Measurements from ENCODE around the gene ARL10. TPM values are rescaled to one million over a fixed set of nuclear protein-coding genes. Genes with fewer than 3 reads are reported as not detected.

The ARL10 gene
- total RNA-seq, 2 experiments from 2014 or later = 6.3 to 9.0 TPM

DNA sequence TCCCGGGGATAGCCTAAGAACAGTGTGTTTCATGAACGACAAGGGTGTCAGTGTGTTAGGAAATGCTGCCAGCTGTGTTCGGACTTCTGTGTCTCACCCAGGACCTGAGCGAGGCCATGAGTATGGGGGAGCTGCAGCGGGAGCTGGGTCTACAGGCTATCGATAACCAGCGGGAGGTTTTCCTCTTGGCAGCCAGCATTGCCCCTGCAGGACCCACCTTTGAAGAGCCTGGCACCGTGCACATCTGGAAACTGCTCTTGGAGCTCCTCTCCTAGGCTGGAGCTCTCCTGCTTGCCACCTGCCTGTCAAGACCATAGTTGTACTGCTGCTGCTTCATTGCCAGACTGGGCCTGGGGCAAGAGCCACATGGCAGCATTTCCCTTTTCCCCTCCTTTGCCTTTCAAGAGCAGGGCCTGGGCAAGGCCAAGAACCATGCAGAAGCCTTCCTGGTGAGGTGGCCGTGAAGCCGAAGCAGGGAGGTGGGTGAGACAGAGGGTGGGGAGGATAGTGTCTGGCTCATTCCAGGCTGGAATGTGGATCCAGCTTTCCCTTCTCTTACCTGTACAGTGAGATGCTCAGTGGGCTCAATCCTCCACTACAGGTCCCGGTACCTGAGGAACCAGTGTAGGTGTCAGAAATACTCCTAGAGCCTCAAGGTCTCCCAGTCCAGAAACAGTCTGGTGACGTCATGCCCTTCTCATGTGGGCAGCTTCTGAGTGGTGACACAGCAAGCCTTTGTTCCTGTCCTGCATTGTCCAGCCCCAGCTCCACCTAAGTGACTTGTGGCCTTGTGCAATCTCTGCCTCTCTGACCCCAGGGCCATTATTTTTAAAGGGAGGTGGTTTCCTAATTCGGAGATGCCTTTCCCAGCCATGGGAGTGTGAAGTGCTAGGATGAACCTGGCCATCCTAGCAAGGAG lies 6.6 kb downstream of the ARL10 start:
- H3K4me1 Mint-ChIP-seq = peaks cover 9% of the 10 kb centered on the region
- no peaks in the 10 kb centered on the region for H3K27me3 Mint-ChIP-seq
- H3K9me3 Mint-ChIP-seq (ENCODE audit: low read depth) = no peaks in the 10 kb centered on the region
- no peak overlapping the region for H3K27ac Mint-ChIP-seq
- DNase-seq (no peak), ATAC-seq (no peak)
- H3K36me3 Mint-ChIP-seq = peaks cover 4% of the 10 kb centered on the region
- CTCF ChIA-PET = no interaction called here
- H3K4me3 Mint-ChIP-seq = no peak overlapping the region

- Mint-ChIP-seq H3K27ac (no peak overlapping the region), H3K4me1 (no peaks in the 10 kb centered on the region), H3K27me3 (no peaks in the 10 kb centered on the region), H3K36me3 (no peaks in the 10 kb centered on the region), H3K9me3 (ENCODE audit: low read depth) (no peaks in the 10 kb centered on the region), H3K4me3 (no peak overlapping the region)
- ATAC-seq (no peak), DNase-seq (no peak)
- CTCF ChIA-PET = interaction anchor here (1.5 kb wide), 1 partner anchor 74 kb away, joined by 4 read pairs; no protein-coding TSS in a partner anchor
Observed at GRCh38 chr5:176373100-176373818, 8.0 kb downstream of the ARL10 start.

GRCh38 chr5:176379881-176380280 lies 14.6 kb downstream of the ARL10 start:
- Mint-ChIP-seq H3K4me1 (peaks cover 2% of the 10 kb centered on the region), H3K27me3 (no peaks in the 10 kb centered on the region), H3K36me3 (peaks cover 31% of the 10 kb centered on the region), H3K9me3 (ENCODE audit: low read depth) (no peaks in the 10 kb centered on the region), H3K4me3 (no peak overlapping the region), H3K27ac (no peak overlapping the region)
- CTCF ChIA-PET = no interaction called here
- ATAC-seq (no peak), DNase-seq (no peak)

DNA sequence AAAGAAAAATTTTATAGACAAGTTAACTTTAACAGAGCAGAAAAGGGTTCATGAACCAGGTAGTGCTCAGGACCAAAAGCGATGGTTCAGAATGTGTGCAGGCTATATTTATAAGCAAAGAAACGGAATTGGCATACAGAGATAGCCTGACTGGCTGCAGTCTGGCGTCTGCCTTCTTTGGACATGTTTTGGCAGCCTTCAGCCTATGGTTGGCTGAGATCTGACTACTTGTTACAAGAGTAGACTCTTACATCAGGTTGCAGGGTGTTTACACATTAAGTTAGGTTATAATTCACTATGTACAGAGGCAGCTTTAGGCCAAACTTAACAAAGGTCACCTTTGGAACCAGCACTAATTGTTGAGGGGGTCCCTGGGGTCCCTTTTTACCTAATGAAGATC lies 16.1 kb downstream of the ARL10 start:
- peaks cover 44% of the 10 kb centered on the region for H3K36me3 Mint-ChIP-seq
- no peak for ATAC-seq
- H3K27me3 Mint-ChIP-seq = no peaks in the 10 kb centered on the region
- H3K9me3 Mint-ChIP-seq (ENCODE audit: low read depth) = no peaks in the 10 kb centered on the region
- peaks cover 16% of the 10 kb centered on the region for H3K4me1 Mint-ChIP-seq
- CTCF ChIA-PET = no interaction called here
- no peak overlapping the region for H3K27ac Mint-ChIP-seq
- H3K4me3 Mint-ChIP-seq = no peak overlapping the region
- DNase-seq = no peak

- Mint-ChIP-seq H3K4me3 (no peak overlapping the region), H3K4me1 (peaks cover 22% of the 10 kb centered on the region), H3K9me3 (ENCODE audit: low read depth) (no peaks in the 10 kb centered on the region), H3K27ac (no peak overlapping the region), H3K36me3 (peaks cover 46% of the 10 kb centered on the region), H3K27me3 (no peaks in the 10 kb centered on the region)
- ATAC-seq (no peak), DNase-seq (no peak)
- CTCF ChIA-PET = no interaction called here
Observed at GRCh38 chr5:176381979-176382378, 16.7 kb downstream of the ARL10 start.

DNA sequence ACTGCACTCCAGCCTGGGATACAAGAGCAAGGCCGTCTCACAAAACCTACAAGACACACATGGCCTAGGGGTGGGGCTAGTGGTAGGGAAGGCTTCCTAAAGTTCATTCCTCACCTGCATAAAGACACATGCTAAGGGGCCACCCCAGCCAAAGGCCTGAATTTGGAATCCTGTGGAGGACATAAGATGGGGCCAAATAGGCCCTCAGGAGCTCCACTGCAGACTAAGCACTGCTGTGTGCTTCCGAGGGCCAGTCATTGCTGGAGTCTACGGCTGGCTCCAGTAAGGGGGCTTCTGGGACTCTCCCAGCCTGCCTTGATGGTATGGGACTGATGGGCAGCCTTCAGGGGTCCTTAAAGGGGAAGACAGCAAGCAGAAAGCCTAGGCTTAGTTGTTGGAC lies 17.4 kb downstream of the ARL10 start:
- CTCF ChIA-PET = no interaction called here
- H3K27ac Mint-ChIP-seq = no peak overlapping the region
- ATAC-seq = no peak

DNA sequence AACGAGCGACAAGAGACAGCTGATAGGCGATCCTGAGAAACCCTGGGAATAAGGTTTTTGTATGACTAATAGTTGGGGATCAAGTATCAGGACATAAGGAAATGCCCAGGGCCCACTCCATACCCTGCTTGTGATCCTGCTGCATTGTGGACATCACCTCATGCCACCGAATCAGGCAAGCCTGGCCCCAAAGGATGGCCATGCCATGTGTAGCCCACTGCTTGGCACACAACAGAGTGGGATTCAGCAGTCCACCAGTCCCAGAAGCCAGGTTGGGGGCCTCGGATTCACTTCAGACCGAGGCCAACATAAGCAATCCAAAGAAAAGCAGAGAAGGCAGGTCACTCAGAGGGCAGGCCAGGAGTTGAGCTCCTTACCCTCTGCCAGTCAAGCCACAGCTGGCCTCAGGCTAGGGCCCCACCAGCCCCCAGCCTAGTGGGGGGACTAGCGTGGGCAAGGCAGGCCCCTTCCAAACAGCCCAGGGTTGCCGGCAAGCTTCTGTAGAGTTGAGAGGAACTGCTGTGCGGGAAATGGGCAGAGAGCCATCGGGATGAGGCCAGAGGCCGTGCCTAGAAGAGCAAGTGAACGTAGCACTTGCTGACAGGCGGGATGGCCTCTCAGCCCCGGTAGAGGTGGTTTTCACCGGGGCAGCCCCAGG lies 18.1 kb downstream of the ARL10 start:
- no peak overlapping the region for H3K4me3 Mint-ChIP-seq
- no peaks in the 10 kb centered on the region for H3K27me3 Mint-ChIP-seq
- CTCF ChIA-PET = no interaction called here
- H3K27ac Mint-ChIP-seq = no peak overlapping the region
- ATAC-seq = no peak
- H3K36me3 Mint-ChIP-seq = peaks cover 55% of the 10 kb centered on the region
- no peak for DNase-seq
- no peaks in the 10 kb centered on the region for H3K9me3 Mint-ChIP-seq (ENCODE audit: low read depth)
- H3K4me1 Mint-ChIP-seq = peaks cover 31% of the 10 kb centered on the region

More for the DNA sequence above, 17.4 kb downstream of the ARL10 start:
- Mint-ChIP-seq H3K4me1 (peaks cover 28% of the 10 kb centered on the region), H3K36me3 (peaks cover 51% of the 10 kb centered on the region), H3K27me3 (no peaks in the 10 kb centered on the region), H3K9me3 (ENCODE audit: low read depth) (no peaks in the 10 kb centered on the region), H3K4me3 (no peak overlapping the region)
- DNase-seq = no peak

DNA sequence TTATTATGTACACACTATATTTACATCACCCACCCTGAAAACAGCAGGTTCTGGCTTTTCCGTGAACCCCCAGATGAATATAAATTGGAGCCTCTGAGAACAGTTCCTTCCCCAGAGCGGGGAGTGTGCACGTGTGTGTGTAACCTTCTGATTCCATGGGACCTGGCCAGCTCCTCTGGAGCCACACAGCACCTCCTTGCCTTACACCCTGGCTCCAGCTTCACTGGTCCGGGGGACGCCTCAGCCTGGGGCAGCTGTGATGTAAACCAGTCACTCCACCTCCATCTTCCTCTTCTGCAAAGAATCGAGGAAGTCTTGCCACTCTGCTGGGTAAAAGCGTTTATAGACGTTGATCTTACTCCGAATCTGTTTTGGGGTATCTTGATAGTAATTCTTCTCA lies 18.7 kb downstream of the ARL10 start:
- CTCF ChIA-PET = no interaction called here
- Mint-ChIP-seq H3K4me3 (no peak overlapping the region), H3K27me3 (no peaks in the 10 kb centered on the region), H3K4me1 (peaks cover 31% of the 10 kb centered on the region), H3K9me3 (ENCODE audit: low read depth) (no peaks in the 10 kb centered on the region), H3K36me3 (peaks cover 56% of the 10 kb centered on the region), H3K27ac (no peak overlapping the region)
- DNase-seq (no peak), ATAC-seq (no peak)

- H3K27ac Mint-ChIP-seq = no peak overlapping the region
- H3K9me3 Mint-ChIP-seq (ENCODE audit: low read depth) = no peaks in the 10 kb centered on the region
Observed at GRCh38 chr5:176384366-176384930, 19.2 kb downstream of the ARL10 start.

DNA sequence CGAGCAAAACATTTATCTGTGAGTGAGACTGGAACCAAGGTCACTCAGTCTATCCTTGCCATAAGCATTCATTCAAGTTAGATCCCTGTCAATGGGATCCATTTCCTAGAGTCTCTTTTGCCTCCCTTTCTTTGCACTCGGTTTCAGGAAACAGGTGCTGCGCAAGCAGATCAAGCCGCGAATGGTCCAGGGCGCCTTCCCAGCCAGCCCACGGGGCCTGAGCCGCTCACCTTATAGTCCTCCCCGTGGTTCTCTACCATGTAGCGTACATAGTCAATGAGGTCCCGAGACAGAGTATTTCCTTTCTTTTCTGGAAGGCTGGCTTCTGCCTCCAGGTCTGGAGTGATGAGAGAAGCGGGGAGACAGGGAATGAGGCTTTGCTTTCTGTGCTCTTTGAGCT lies 19.7 kb downstream of the ARL10 start:
- CTCF ChIA-PET = no interaction called here
- DNase-seq (no peak), ATAC-seq (no peak)
- Mint-ChIP-seq H3K4me1 (peaks cover 33% of the 10 kb centered on the region), H3K9me3 (ENCODE audit: low read depth) (no peaks in the 10 kb centered on the region), H3K27ac (no peak overlapping the region), H3K36me3 (peaks cover 54% of the 10 kb centered on the region), H3K4me3 (no peak overlapping the region), H3K27me3 (no peaks in the 10 kb centered on the region)

More at GRCh38 chr5:176384366-176384930, 19.2 kb downstream of the ARL10 start:
- no peaks in the 10 kb centered on the region for H3K27me3 Mint-ChIP-seq
- ATAC-seq (no peak), DNase-seq (no peak)
- H3K36me3 Mint-ChIP-seq = peaks cover 56% of the 10 kb centered on the region
- H3K4me1 Mint-ChIP-seq = peaks cover 31% of the 10 kb centered on the region
- CTCF ChIA-PET = no interaction called here
- no peak overlapping the region for H3K4me3 Mint-ChIP-seq

GRCh38 chr5:176386491-176386890 lies 21.2 kb downstream of the ARL10 start:
- Mint-ChIP-seq H3K9me3 (ENCODE audit: low read depth) (no peaks in the 10 kb centered on the region), H3K4me3 (peak overlapping the region; percentile 93), H3K27me3 (no peaks in the 10 kb centered on the region), H3K4me1 (peaks cover 36% of the 10 kb centered on the region), H3K27ac (peak overlapping the region; percentile 57), H3K36me3 (peaks cover 60% of the 10 kb centered on the region)
- DNase-seq = no peak
- CTCF ChIA-PET = no interaction called here
- ATAC-seq = no peak

DNA sequence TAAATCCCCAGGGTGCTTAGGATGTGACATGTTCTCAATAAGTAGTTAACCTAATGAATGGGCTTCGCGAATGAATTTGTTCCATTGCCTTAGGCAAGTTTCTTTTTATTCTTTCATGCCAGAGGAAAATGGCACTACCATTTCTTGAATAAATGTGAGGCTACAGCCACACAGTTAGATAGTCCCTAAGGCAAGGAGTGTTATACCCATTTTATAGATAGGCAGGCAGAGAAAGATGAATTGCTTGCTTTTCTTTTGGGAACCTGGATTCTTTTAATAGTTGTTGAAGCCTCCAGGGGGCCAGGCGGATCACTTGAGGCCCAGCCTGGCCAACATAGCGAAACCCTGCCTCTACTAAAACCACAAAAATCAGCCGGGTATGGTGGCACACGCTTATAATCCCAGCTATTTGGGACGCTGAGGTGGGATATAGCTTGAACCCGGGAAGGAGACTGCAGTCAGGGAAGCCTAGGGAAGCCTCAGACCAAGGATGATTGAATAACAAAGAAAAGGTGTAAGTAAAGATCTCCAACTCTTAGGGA lies 22.2 kb downstream of the ARL10 start:
- peak overlapping the region; percentile 93 for H3K4me3 Mint-ChIP-seq
- H3K4me1 Mint-ChIP-seq = peaks cover 36% of the 10 kb centered on the region
- no peaks in the 10 kb centered on the region for H3K9me3 Mint-ChIP-seq (ENCODE audit: low read depth)
- CTCF ChIA-PET = interaction anchor here (1.3 to 2.2 kb wide), 3 partner anchors 29 to 191 kb away, joined by 4 to 9 read pairs (median 8); partner anchors contain the start of genes CLTB and FAF2
- peaks cover 50% of the 10 kb centered on the region for H3K36me3 Mint-ChIP-seq
- no peak for DNase-seq
- no peak for ATAC-seq
- peak overlapping the region; percentile 99 for H3K27ac Mint-ChIP-seq
- no peaks in the 10 kb centered on the region for H3K27me3 Mint-ChIP-seq

DNA sequence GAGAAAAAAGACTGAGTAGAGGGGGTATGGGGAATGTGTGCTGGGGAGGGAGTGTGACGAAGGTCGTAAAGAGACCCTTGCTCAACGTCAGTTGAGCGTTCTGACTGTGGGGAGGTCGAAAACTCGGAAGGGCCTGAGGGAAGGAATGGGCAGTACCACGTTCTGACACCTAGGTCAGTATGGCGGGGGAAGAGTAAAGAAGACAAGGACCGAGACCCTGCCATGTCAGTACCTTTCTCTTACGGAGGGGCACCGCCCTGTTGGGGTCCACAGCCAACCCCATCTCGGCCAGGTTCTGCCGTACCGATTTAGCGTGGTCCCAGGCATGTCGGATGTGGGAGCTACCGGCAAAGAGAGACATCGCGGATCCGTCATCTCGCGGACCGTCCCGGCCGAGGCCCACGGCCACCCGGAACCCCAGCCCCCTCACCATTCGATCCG lies 22.7 kb downstream of the ARL10 start:
- ATAC-seq (peak; percentile 0), DNase-seq (no peak)
- Mint-ChIP-seq H3K9me3 (ENCODE audit: low read depth) (no peaks in the 10 kb centered on the region), H3K4me1 (peaks cover 36% of the 10 kb centered on the region), H3K27me3 (no peaks in the 10 kb centered on the region), H3K4me3 (peak overlapping the region; percentile 93), H3K36me3 (peaks cover 46% of the 10 kb centered on the region), H3K27ac (peak overlapping the region; percentile 99)
- CTCF ChIA-PET = interaction anchor here (1.2 to 2.2 kb wide), 6 partner anchors 26 to 191 kb away, joined by 3 to 9 read pairs (median 6); partner anchors contain the start of genes CLTB, FAF2, KIAA1191 and RNF44

Measured in activated CD8-positive, alpha-beta memory T cell treated with anti-CD3 and anti-CD28 coated beads, Interleukin-2, amount 10 ng/mL, durations not matched to agents 7 days and 5 days (primary cell).